ENCODE measurements around the gene RAP1GDS1.
"Not testable (repeated sequence)": the region's sequence is repeated elsewhere in the genome, so short reads cannot be mapped to it uniquely, and the experiment has no call there.

Gene RAP1GDS1

GRCh38 chr4:98284640-98285046 is 23.5 kb downstream of the RAP1GDS1 start:
- intact Hi-C loops (cut with DNase I): no loop called here
- DNase-seq: no peak

GRCh38 chr4:98285676-98286075 is 24.5 kb downstream of the RAP1GDS1 start:
- intact Hi-C loops (cut with DNase I): no loop called here
- no peak for DNase-seq

- no peak for DNase-seq
- intact Hi-C loops (cut with DNase I): no loop called here
These were observed 26.1 kb downstream of the RAP1GDS1 start for GRCh38 chr4:98287328-98287727.

- intact Hi-C loops (cut with DNase I); DNase-seq: not testable (repeated sequence)
These were observed 27.5 kb downstream of the RAP1GDS1 start for GRCh38 chr4:98288671-98289070.

- DNase-seq: no peak
- intact Hi-C loops (cut with DNase I): no loop called here
These were observed 28.2 kb downstream of the RAP1GDS1 start for GRCh38 chr4:98289375-98289774.

- DNase-seq: no peak
- intact Hi-C loops (cut with DNase I): no loop called here
These were observed 29.3 kb downstream of the RAP1GDS1 start for GRCh38 chr4:98290511-98290910.

- peak in 4 of 10 donors; percentile 9 to 63 (median 18) for DNase-seq
- intact Hi-C loops (cut with DNase I): no loop called here
These were observed 32.1 kb downstream of the RAP1GDS1 start for GRCh38 chr4:98293104-98293887.

GRCh38 chr4:98298022-98298421 is 36.8 kb downstream of the RAP1GDS1 start:
- intact Hi-C loops (cut with DNase I): loop anchor here (5.0 kb wide), 1 partner anchor 36 kb away; the partner anchor contains the start of gene RAP1GDS1

GRCh38 chr4:98300706-98301105 is 39.5 kb downstream of the RAP1GDS1 start:
- intact Hi-C loops (cut with DNase I): no loop called here
- no peak for DNase-seq

More at GRCh38 chr4:98298022-98298421, 36.8 kb downstream of the RAP1GDS1 start:
- DNase-seq: no peak

- intact Hi-C loops (cut with DNase I): no loop called here
- no peak for DNase-seq
These were observed 44.4 kb downstream of the RAP1GDS1 start for GRCh38 chr4:98305576-98305975.

- no peak for DNase-seq
- intact Hi-C loops (cut with DNase I): no loop called here
These were observed 49.7 kb downstream of the RAP1GDS1 start for GRCh38 chr4:98310867-98311266.

- DNase-seq: peak in 1 of 10 donors; percentile 20
- intact Hi-C loops (cut with DNase I): no loop called here
These were observed 50.5 kb downstream of the RAP1GDS1 start for GRCh38 chr4:98311656-98312055.

- intact Hi-C loops (cut with DNase I): no loop called here
- no peak for DNase-seq
These were observed 53.8 kb downstream of the RAP1GDS1 start for GRCh38 chr4:98314791-98315565.

- intact Hi-C loops (cut with DNase I): no loop called here
- DNase-seq: no peak
These were observed 57.3 kb downstream of the RAP1GDS1 start for GRCh38 chr4:98318521-98318920.

- intact Hi-C loops (cut with DNase I): no loop called here
- no peak for DNase-seq
These were observed 57.8 kb downstream of the RAP1GDS1 start for GRCh38 chr4:98319021-98319420.

GRCh38 chr4:98326168-98326567 is 65.0 kb downstream of the RAP1GDS1 start:
- DNase-seq: no peak
- intact Hi-C loops (cut with DNase I): no loop called here

GRCh38 chr4:98327694-98328093 is 66.5 kb downstream of the RAP1GDS1 start:
- intact Hi-C loops (cut with DNase I): no loop called here
- no peak for DNase-seq

GRCh38 chr4:98329879-98330640 is 68.9 kb downstream of the RAP1GDS1 start:
- intact Hi-C loops (cut with DNase I): not testable (repeated sequence)

GRCh38 chr4:98332017-98332416 is 70.8 kb downstream of the RAP1GDS1 start:
- DNase-seq: no peak
- intact Hi-C loops (cut with DNase I): no loop called here

More at GRCh38 chr4:98329879-98330640, 68.9 kb downstream of the RAP1GDS1 start:
- DNase-seq: peak in 3 of 10 donors; percentile 39 to 83 (median 76)

GRCh38 chr4:98334461-98334860 is 73.3 kb downstream of the RAP1GDS1 start:
- intact Hi-C loops (cut with DNase I): no loop called here
- DNase-seq: no peak

All from posterior cingulate gyrus (tissue), 11 donors.